PFSK-1 (cell line): ENCODE data around the gene ZBTB37.

Experiments
- FOXP2 ChIP-seq: optimal IDR thresholded peaks from 2 replicates; pipeline ENCODE3; 2011; ENCODE audit warnings: borderline replicate concordance, control low read depth, inconsistent platforms; ENCODE audit not compliant: insufficient read depth; ENCODE audit errors: extremely low read length, extremely low read depth
- POLR2AphosphoS5 ChIP-seq: IDR thresholded peaks from 2 replicates; pipeline ENCODE4 v1.6.1; 2012; ENCODE audit warnings: low read depth, mild to moderate bottlenecking, control low read depth, low read length, moderate library complexity
- REST ChIP-seq, 2 experiments: IDR thresholded peaks; 2 replicates each; pipeline versions ENCODE4 v1.6.1 to v1.8.0; 2011 to 2012; ENCODE audit warnings: low read depth in 2 of 2, low read length in 2 of 2, control low read depth in 1 of 2, inconsistent platforms in 1 of 2, mild to moderate bottlenecking in 1 of 2, moderate library complexity in 1 of 2; ENCODE audit not compliant: insufficient read depth in 1 of 2
- SIN3A ChIP-seq: IDR thresholded peaks from 2 replicates; pipeline ENCODE4 v1.6.1; 2012; ENCODE audit warnings: mild to moderate bottlenecking, low read length, moderate library complexity, borderline replicate concordance; ENCODE audit not compliant: insufficient read depth
- TAF1 ChIP-seq: IDR thresholded peaks from 2 replicates; pipeline ENCODE4 v1.6.1; 2012; ENCODE audit warnings: low read length, control low read depth, borderline replicate concordance; ENCODE audit not compliant: insufficient read depth

The ZBTB37 gene

GRCh38 chr1:173862146-173862768, 5.9 kb upstream of the ZBTB37 start:
- TF ChIP-seq SIN3A (peak; percentile 66; the same call in 1 of the 2 replicates), POLR2AphosphoS5 (peak; percentile 67)

- TF ChIP-seq POLR2AphosphoS5 (no peak; the same call in 1 of the 2 replicates), SIN3A (peak; percentile 2; the same call in 1 of the 2 replicates)
Observed at GRCh38 chr1:173862769-173863223, 5.4 kb upstream of the ZBTB37 start.

GRCh38 chr1:173863224-173864161, 4.7 kb upstream of the ZBTB37 start:
- peak; percentile 52 for TF ChIP-seq POLR2AphosphoS5
- no peak for TF ChIP-seq FOXP2
- TF ChIP-seq SIN3A: 0 out of 2 replicates have a peak, but pooled peaks have one; percentile 2
- peak; percentile 42; the same call in 1 of the 2 replicates for TF ChIP-seq TAF1

GRCh38 chr1:173864179-173864867, 3.9 kb upstream of the ZBTB37 start:
- TF ChIP-seq SIN3A (no peak), POLR2AphosphoS5 (0 out of 2 replicates have a peak, but pooled peaks have one; percentile 52)

- peak; percentile 71; the same call in 1 of the 2 replicates for TF ChIP-seq TAF1
- no peak for TF ChIP-seq FOXP2
- 0 out of 2 replicates have a peak, but pooled peaks have one; percentile 33 for TF ChIP-seq SIN3A
- TF ChIP-seq POLR2AphosphoS5: peak; percentile 69
- no peak for TF ChIP-seq REST (IDR thresholded peaks at IDR 0.05; ENCODE audit: insufficient read depth in 1 of 2, low read depth in 2 of 2, low read length in 2 of 2)
Observed at GRCh38 chr1:173865468-173866164, 2.6 kb upstream of the ZBTB37 start.

GRCh38 chr1:173866413-173867115, 1.6 kb upstream of the ZBTB37 start:
- 0 out of 2 replicates have a peak, but pooled peaks have one; percentile 9 for TF ChIP-seq POLR2AphosphoS5
- no peak for TF ChIP-seq REST (IDR thresholded peaks at IDR 0.05; ENCODE audit: insufficient read depth in 1 of 2, low read depth in 2 of 2, low read length in 2 of 2)
- TF ChIP-seq SIN3A: no peak
